HepG2 (cell line): ENCODE results near the gene ADCY10. TPM values are rescaled to one million over a fixed set of nuclear protein-coding genes. Genes with fewer than 3 reads are reported as not detected.

Experiments
- HOXA3 ChIP-seq: sonication (generic); formaldehyde crosslinking; IDR thresholded peaks from 2 replicates; pipeline ENCODE4 v1.5.0; 2020; ENCODE audit warnings: missing genetic modification reagents
- JUND ChIP-seq: sonication (generic); formaldehyde crosslinking; IDR thresholded peaks from 2 replicates; pipeline ENCODE4 v1.8.0; 2022; ENCODE audit warnings: mild to moderate bottlenecking, missing genetic modification reagents
- PAWR ChIP-seq: sonication (generic); formaldehyde crosslinking; IDR thresholded peaks from 2 replicates; pipeline ENCODE4 v1.4.0; 2020; ENCODE audit warnings: missing genetic modification reagents, mild to moderate bottlenecking, borderline replicate concordance
- ZFX ChIP-seq: sonication (generic); formaldehyde crosslinking; IDR thresholded peaks from 2 replicates; pipeline ENCODE4 v1.4.0; 2020; ENCODE audit warnings: mild to moderate bottlenecking, low read depth, missing genetic modification reagents, moderate library complexity
- ZNF326 ChIP-seq: sonication (generic); formaldehyde crosslinking; IDR thresholded peaks from 2 replicates; pipeline ENCODE4 v1.4.0; 2020; ENCODE audit warnings: missing genetic modification reagents, borderline replicate concordance
- ZNF354B ChIP-seq: sonication (generic); formaldehyde crosslinking; IDR thresholded peaks from 2 replicates; pipeline ENCODE4 v1.8.0; 2022; ENCODE audit warnings: mild to moderate bottlenecking, missing genetic modification reagents
- ZNF382 ChIP-seq: sonication (generic); formaldehyde crosslinking; IDR thresholded peaks from 2 replicates; pipeline ENCODE4 v1.5.0; 2020; ENCODE audit warnings: missing genetic modification reagents, mild to moderate bottlenecking, borderline replicate concordance
- ZNF672 ChIP-seq: sonication (generic); formaldehyde crosslinking; IDR thresholded peaks from 2 replicates; pipeline ENCODE4 v1.8.1; 2022; ENCODE audit warnings: missing genetic modification reagents
- ZNF850 ChIP-seq: sonication (generic); formaldehyde crosslinking; conservative IDR thresholded peaks from 2 replicates; pipeline ENCODE4 v1.9.0; 2021; ENCODE audit warnings: mild to moderate bottlenecking, missing genetic modification reagents
- ZNF883 ChIP-seq: sonication (generic); formaldehyde crosslinking; IDR thresholded peaks from 2 replicates; pipeline ENCODE4 v1.5.1; 2020; ENCODE audit warnings: mild to moderate bottlenecking, missing genetic modification reagents; ENCODE audit errors: not compliant biosample characterization
- polyA plus RNA-seq, 8 experiments: library from polyadenylated mRNA; depleted of rRNA in 3 of 8; stranded (reverse) in 7 of 8; unstranded in 1 of 8; fragments of >200 nt; fragmentation: Illumina TruSeq in 4 of 8; extraction: Trizol in 4 of 8; gene quantifications; 2 replicates each; pipeline versions ENCODE4 v1.2.1 to v1.2.3, GENCODE V29; 2011 to 2016; ENCODE audit warnings: low read depth in 4 of 8, missing spikeins in 1 of 8, mixed read lengths in 1 of 8; ENCODE audit not compliant: insufficient read depth in 1 of 8
- total RNA-seq, 5 experiments: library from RNA; depleted of rRNA; stranded (reverse); fragments of >200 nt; fragmentation: Illumina TruSeq; extraction: Trizol; gene quantifications; 2 replicates each; pipeline ENCODE4 v1.2.3, GENCODE V29; 2016; ENCODE audit warnings: low read depth in 1 of 5
- TF ChIP-seq, protein P1 (sequence below): IDR thresholded peaks from 2 replicates; pipeline ENCODE4 v1.6.1; 2016; ENCODE audit warnings: low read depth, missing genetic modification reagents, missing compliant biosample characterization
- TF ChIP-seq, protein P2 (sequence below): sonication (generic); formaldehyde crosslinking; IDR thresholded peaks from 2 replicates; pipeline ENCODE4 v1.5.0; 2020; ENCODE audit warnings: missing genetic modification reagents
- TF ChIP-seq, protein P3 (sequence below): sonication (generic); formaldehyde crosslinking; IDR thresholded peaks from 2 replicates; pipeline ENCODE4 v1.5.0; 2020; ENCODE audit warnings: missing genetic modification reagents, mild to moderate bottlenecking, borderline replicate concordance
- TF ChIP-seq, protein P4 (sequence below): IDR thresholded peaks from 2 replicates; pipeline ENCODE4 v1.6.1; 2016; ENCODE audit warnings: missing compliant biosample characterization, missing genetic modification reagents, borderline replicate concordance
- TF ChIP-seq, protein P5 (sequence below): sonication (generic); formaldehyde crosslinking; conservative IDR thresholded peaks from 2 replicates; pipeline ENCODE4 v1.8.0; 2022; ENCODE audit warnings: mild to moderate bottlenecking, moderate library complexity, missing genetic modification reagents
- TF ChIP-seq, protein P6 (sequence below): IDR thresholded peaks from 2 replicates; pipeline ENCODE4 v1.6.1; 2012; ENCODE audit warnings: inconsistent platforms
- TF ChIP-seq, protein P7 (sequence below): sonication (generic); formaldehyde crosslinking; IDR thresholded peaks from 2 replicates; pipeline ENCODE4 v1.5.0; 2020; ENCODE audit warnings: missing genetic modification reagents
- TF ChIP-seq, protein P8 (sequence below): sonication (generic); formaldehyde crosslinking; IDR thresholded peaks from 2 replicates; pipeline ENCODE4 v1.8.1; 2023; ENCODE audit warnings: missing genetic modification reagents, mild to moderate bottlenecking, borderline replicate concordance

The ADCY10 gene
- total and polyA plus RNA-seq, 2 of the 13 experiments (the other 11 are each of a cell fraction or from before 2014, with no cell fraction given), result 0.02 to 0.03 TPM

DNA sequence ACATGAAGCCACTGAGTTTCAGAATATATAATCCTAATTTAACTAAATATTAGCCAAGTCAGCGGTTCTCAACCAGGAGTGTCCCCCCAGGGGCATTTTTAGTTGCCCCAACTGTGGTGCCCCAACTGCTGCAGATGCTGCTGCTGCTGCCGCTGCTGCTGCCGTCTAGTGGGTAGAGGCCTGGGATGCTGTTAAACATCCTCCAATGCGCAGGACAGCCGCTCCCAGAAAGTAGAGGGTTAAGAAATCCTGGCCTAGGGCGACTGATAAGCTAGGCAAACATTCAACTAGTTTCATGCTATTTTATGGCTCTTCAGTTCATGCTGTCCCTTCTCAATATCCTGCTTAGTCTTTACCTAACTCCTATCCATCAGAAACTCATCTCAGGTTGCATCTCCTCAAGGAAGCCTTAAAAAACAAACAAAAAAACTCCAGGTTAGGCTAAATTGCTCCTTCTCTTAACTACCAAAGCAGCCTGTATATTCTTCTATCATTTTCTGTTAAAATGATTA lies 12.6 kb upstream of the ADCY10 start (continued):
- TF ChIP-seq, protein P1, sequence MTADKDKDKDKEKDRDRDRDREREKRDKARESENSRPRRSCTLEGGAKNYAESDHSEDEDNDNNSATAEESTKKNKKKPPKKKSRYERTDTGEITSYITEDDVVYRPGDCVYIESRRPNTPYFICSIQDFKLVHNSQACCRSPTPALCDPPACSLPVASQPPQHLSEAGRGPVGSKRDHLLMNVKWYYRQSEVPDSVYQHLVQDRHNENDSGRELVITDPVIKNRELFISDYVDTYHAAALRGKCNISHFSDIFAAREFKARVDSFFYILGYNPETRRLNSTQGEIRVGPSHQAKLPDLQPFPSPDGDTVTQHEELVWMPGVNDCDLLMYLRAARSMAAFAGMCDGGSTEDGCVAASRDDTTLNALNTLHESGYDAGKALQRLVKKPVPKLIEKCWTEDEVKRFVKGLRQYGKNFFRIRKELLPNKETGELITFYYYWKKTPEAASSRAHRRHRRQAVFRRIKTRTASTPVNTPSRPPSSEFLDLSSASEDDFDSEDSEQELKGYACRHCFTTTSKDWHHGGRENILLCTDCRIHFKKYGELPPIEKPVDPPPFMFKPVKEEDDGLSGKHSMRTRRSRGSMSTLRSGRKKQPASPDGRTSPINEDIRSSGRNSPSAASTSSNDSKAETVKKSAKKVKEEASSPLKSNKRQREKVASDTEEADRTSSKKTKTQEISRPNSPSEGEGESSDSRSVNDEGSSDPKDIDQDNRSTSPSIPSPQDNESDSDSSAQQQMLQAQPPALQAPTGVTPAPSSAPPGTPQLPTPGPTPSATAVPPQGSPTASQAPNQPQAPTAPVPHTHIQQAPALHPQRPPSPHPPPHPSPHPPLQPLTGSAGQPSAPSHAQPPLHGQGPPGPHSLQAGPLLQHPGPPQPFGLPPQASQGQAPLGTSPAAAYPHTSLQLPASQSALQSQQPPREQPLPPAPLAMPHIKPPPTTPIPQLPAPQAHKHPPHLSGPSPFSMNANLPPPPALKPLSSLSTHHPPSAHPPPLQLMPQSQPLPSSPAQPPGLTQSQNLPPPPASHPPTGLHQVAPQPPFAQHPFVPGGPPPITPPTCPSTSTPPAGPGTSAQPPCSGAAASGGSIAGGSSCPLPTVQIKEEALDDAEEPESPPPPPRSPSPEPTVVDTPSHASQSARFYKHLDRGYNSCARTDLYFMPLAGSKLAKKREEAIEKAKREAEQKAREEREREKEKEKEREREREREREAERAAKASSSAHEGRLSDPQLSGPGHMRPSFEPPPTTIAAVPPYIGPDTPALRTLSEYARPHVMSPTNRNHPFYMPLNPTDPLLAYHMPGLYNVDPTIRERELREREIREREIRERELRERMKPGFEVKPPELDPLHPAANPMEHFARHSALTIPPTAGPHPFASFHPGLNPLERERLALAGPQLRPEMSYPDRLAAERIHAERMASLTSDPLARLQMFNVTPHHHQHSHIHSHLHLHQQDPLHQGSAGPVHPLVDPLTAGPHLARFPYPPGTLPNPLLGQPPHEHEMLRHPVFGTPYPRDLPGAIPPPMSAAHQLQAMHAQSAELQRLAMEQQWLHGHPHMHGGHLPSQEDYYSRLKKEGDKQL (CRISPR knock-in tag), result 0 out of 2 replicates have a peak, but pooled peaks have one; percentile 63
- no peak for TF ChIP-seq ZNF850 (CRISPR knock-in tag)
- no peak for TF ChIP-seq JUND (CRISPR knock-in tag)
- TF ChIP-seq, protein P2, sequence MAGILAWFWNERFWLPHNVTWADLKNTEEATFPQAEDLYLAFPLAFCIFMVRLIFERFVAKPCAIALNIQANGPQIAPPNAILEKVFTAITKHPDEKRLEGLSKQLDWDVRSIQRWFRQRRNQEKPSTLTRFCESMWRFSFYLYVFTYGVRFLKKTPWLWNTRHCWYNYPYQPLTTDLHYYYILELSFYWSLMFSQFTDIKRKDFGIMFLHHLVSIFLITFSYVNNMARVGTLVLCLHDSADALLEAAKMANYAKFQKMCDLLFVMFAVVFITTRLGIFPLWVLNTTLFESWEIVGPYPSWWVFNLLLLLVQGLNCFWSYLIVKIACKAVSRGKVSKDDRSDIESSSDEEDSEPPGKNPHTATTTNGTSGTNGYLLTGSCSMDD, result no peak
- TF ChIP-seq, protein P3, sequence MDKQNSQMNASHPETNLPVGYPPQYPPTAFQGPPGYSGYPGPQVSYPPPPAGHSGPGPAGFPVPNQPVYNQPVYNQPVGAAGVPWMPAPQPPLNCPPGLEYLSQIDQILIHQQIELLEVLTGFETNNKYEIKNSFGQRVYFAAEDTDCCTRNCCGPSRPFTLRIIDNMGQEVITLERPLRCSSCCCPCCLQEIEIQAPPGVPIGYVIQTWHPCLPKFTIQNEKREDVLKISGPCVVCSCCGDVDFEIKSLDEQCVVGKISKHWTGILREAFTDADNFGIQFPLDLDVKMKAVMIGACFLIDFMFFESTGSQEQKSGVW (CRISPR knock-in tag), result no peak
- TF ChIP-seq ZNF382 (CRISPR knock-in tag), result no peak
- TF ChIP-seq ZNF883 (CRISPR knock-in tag), result no peak
- TF ChIP-seq, protein P4, sequence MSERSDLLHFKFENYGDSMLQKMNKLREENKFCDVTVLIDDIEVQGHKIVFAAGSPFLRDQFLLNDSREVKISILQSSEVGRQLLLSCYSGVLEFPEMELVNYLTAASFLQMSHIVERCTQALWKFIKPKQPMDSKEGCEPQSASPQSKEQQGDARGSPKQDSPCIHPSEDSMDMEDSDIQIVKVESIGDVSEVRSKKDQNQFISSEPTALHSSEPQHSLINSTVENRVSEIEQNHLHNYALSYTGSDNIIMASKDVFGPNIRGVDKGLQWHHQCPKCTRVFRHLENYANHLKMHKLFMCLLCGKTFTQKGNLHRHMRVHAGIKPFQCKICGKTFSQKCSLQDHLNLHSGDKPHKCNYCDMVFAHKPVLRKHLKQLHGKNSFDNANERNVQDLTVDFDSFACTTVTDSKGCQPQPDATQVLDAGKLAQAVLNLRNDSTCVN (CRISPR knock-in tag), result no peak
- peak; percentile 70 for TF ChIP-seq ZFX
- TF ChIP-seq ZNF326 (CRISPR knock-in tag), result no peak
- TF ChIP-seq HOXA3 (CRISPR knock-in tag), result peak; percentile 61; the same call in 1 of the 2 replicates
- TF ChIP-seq, protein P5, sequence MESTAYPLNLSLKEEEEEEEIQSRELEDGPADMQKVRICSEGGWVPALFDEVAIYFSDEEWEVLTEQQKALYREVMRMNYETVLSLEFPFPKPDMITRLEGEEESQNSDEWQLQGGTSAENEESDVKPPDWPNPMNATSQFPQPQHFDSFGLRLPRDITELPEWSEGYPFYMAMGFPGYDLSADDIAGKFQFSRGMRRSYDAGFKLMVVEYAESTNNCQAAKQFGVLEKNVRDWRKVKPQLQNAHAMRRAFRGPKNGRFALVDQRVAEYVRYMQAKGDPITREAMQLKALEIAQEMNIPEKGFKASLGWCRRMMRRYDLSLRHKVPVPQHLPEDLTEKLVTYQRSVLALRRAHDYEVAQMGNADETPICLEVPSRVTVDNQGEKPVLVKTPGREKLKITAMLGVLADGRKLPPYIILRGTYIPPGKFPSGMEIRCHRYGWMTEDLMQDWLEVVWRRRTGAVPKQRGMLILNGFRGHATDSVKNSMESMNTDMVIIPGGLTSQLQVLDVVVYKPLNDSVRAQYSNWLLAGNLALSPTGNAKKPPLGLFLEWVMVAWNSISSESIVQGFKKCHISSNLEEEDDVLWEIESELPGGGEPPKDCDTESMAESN (CRISPR knock-in tag), result no peak
- TF ChIP-seq, protein P6, sequence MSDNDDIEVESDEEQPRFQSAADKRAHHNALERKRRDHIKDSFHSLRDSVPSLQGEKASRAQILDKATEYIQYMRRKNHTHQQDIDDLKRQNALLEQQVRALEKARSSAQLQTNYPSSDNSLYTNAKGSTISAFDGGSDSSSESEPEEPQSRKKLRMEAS, result 0 out of 2 replicates have a peak, but pooled peaks have one; percentile 26
- no peak for TF ChIP-seq ZNF672 (CRISPR knock-in tag)
- no peak for TF ChIP-seq ZNF354B (CRISPR knock-in tag)
- TF ChIP-seq PAWR (CRISPR knock-in tag), result no peak
- TF ChIP-seq, protein P7, sequence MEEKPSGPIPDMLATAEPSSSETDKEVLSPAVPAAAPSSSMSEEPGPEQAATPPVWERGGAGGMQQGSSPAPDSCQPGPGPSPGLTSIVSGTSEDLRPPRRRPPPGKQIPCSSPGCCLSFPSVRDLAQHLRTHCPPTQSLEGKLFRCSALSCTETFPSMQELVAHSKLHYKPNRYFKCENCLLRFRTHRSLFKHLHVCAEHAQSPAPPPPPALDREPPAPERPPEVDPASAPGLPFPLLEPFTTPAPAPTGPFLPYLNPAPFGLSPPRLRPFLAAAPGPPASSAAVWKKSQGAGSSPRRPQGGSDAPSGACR (CRISPR knock-in tag), result no peak
- TF ChIP-seq, protein P8, sequence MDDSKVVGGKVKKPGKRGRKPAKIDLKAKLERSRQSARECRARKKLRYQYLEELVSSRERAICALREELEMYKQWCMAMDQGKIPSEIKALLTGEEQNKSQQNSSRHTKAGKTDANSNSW (CRISPR knock-in tag), result no peak
